Lower leg skin (tissue), 4 donors: ENCODE data around the gene DFFB. TPM values are rescaled to one million over a fixed set of nuclear protein-coding genes. Genes with fewer than 3 reads are reported as not detected.

Source experiments
- DNase-seq, 2 donors: peaks; one replicate each; pipeline ENCODE4 v3.0.0-alpha.2; 2019; ENCODE audit warnings: low spot score in 2 of 2
- H3K4me3 ChIP-seq: fragments of 200-600 bp; sonication (generic); 2 replicates; pipeline ENCODE4 v1.5.1; 2017; ENCODE audit warnings: mild to moderate bottlenecking, low read depth; ENCODE audit not compliant: poor library complexity, severe bottlenecking
- CTCF ChIP-seq, 3 donors: fragments of 450-650 bp; IDR thresholded peaks; one replicate each; pipeline ENCODE4 v1.5.1; 2016; ENCODE audit warnings: antibody characterized with exemption in 3 of 3, mild to moderate bottlenecking in 3 of 3, moderate library complexity in 2 of 3
- POLR2A ChIP-seq, 2 donors: fragments of 450-650 bp; IDR thresholded peaks; one replicate each; pipeline ENCODE4 v1.6.1; 2016 to 2017; ENCODE audit warnings: antibody characterized with exemption in 2 of 2, mild to moderate bottlenecking in 1 of 2, moderate library complexity in 1 of 2
- WGBS, 2 donors: methylation state at CpG; one replicate each; pipeline ENCODE4 v1.1.5; 2018; 5-methylcytosine and 5-hydroxymethylcytosine counted together
- intact Hi-C: fragments of 100-400 bp; cut with DNase I; formaldehyde crosslinking; loops from one replicate; pipeline ENCODE4 v1.15.0; 2023; ENCODE audit warnings: low total_unique reads
- total RNA-seq, 4 donors: library from RNA; depleted of rRNA; stranded (reverse); fragments of >200 nt; gene quantifications; one replicate each; pipeline ENCODE4 v1.1.0, GENCODE V29; 2016

The DFFB gene
- total RNA-seq, 4 donors from 2014 or later, result 3.0 to 10.3 (median 6.8) TPM

DNA sequence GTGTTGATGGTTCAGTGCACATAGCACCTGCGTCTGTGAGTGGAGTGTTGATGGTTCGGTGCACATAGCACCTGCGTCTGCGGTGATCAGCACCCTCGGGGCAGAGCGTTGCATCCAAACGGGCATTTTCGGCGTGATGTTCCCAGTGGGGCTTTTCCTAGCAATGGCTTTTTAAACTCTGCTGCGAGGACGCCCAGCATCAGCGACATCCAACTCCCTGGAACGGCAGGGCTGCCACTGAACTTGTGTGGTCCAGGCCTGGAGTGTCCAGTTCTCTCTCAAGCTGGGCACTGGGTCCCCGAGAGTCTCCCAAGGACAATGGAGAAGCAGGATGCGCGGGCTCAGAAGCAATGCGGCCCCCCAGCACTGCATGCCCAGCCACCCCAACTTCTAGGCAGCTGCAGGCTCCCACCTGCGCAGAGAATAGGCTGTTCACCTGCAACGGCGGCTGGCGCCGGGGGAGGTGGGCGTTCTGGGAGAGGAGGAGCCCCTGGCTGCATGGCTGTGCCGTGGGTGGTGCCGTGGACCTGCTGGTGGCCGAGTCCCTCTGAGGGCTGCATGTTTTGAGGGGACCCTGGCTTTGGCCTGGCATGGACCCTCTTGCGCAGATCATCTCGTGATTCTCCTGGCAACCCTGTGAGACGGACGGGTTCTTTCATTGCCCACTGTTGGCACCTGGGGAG is 52.9 kb downstream of the DFFB start:
- intact Hi-C loops, result no loop called here
- WGBS, 2 donors, result 79% methylated on average over 27 to 29 of the region's 30 CpGs
- H3K4me3 ChIP-seq, result no peak overlapping the region
- TF ChIP-seq POLR2A (IDR thresholded peaks at IDR 0.05) (no peak), CTCF (IDR thresholded peaks at IDR 0.05) (no peak)
- no peak for DNase-seq

DNA sequence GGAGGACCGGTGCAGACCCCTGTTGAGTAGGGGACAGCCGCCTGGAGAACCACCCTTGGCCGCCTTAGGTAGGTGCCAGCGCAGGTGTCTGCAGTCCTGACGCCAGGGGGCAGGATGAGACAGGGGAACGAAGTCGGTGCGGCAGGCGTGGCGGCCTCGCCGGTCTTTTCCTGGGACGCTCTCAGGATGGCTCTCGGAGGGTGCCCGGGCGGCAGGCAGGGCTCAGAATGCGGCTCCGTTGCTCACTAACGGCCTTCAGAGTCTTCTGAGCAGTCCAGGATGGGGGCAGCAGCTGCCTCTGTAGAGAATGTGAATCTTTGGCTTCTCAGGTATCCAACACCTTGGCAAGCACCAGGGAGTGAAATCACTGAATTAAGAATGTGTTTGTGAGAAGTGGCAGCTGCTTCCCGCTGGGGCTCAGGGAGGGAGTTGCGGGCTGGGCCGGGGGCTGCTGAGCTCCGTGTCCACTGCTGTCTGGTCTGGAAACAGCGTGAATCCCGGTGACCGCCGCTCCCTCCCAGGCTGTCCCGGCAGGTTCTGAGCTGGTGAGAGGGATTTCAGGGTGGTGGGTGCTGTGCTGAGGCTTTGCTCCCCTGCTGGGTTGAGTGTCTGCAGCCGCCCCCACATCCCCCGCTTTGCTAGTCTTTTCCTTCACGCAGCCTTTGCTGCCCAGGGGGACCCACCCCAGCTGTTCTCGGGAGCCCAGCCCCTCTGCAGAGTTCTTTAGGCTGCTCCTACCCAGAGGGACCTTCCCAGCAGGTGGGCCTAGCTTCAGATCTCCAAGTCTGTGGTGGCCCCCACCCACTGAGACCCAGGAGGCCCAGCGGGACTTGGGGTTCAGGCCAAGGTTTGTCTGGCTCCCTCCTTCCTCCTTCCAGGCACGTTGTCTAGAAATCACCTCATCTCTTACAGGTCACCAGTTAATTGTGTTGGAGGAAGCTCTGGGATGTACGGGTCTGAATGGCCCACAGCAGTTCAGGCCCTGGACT is 53.9 kb downstream of the DFFB start:
- TF ChIP-seq CTCF (IDR thresholded peaks at IDR 0.05) (no peak), POLR2A (IDR thresholded peaks at IDR 0.05) (no peak)
- 10 to 14% methylated on average over 24 to 35 of the region's 35 CpGs for WGBS, 2 donors
- no peak overlapping the region for H3K4me3 ChIP-seq
- intact Hi-C loops, result no loop called here
- DNase-seq, result no peak

DNA sequence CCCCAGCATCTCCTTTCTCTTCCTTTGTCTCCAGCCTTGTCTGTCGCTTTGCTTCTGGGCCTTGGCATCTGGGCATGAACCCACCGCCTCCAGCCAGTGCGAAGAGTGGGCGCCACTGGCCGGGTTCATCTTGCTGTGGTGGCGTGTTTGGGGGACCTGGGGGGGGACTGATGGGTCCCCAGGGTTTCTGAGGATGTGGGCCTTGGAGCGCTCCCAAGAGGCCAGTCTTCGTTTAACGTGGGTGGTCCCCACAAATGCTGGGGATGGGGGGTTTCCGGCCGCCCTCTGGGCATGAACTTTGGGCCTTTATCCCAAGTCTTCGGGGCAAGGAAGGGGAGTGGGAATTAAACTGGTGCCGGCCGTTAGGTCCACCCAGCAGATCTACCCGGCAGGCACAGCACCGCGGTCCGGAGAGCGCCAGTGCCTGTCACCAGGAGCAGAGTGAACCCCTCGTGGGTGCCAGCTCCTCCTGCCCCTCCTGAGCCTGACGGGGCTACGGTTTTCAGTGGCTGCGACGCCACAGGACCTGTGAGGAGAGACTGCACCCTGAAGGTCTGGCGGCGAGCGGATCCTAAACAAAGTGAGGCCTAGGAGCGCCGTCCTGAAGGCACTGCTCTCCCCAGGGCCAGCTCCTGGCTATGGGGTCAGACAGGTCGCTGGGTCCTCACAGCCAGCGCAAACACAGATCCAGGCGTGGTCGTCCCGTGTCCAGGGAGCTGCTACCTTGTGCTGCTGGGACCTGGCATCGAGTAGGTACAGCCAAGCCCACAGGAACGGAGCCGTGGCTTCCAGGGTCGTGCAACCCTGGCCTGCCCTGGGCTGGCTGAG is 54.9 kb downstream of the DFFB start:
- 81 to 88% methylated on average over 34 to 37 of the region's 38 CpGs for WGBS, 2 donors
- no peak for DNase-seq
- H3K4me3 ChIP-seq, result no peak overlapping the region
- intact Hi-C loops, result no loop called here
- TF ChIP-seq CTCF (IDR thresholded peaks at IDR 0.05) (no peak), POLR2A (IDR thresholded peaks at IDR 0.05) (no peak)

DNA sequence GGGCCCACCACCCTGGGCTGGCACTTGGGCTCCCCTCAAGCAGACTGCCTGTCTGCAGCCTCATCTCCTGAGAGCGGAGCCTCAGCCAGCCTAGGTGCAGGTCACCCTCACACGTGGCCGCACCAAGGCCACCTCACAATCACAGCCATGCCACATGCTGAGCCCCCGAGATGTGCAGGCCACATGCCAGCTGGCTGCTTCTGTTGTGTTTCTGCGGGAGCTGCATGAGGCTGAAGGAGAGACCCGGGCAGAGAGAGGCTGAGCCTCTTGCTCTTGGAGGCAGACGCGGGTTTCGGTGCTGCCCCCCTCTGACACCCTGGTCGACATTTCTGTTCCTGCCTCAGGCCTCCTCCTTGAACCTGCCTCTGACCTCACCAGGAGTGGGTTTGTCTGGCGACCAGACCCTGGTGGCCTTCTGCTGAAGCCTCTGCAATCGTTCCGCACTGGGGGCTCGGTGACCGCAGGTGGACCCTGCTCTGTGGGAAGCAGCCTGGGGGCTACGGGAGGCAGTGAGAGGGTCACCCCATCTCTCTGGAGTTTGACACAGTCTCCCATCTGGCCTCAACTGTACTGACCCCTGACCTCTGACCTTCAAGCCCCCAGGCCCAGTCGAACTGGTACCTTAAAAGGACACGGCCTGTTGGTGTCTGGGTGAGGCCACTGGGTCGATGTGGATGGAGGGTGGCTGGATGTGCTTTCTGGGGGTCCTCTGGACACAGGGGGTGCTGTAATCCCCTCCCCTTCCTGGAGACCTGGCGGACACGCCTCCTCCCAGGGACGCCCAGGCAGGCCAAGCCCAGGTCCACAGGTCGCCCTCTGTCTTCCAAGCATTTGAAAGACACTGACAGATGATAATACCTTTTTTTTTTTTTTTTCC is 55.8 kb downstream of the DFFB start:
- WGBS, 2 donors, result 89 to 92% methylated on average over 21 to 23 of the region's 23 CpGs
- no peak for TF ChIP-seq CTCF (IDR thresholded peaks at IDR 0.05)
- no peak for TF ChIP-seq POLR2A (IDR thresholded peaks at IDR 0.05)
- intact Hi-C loops, result no loop called here
- no peak for DNase-seq
- H3K4me3 ChIP-seq, result no peak overlapping the region
